Hepatocyte (in vitro differentiated cells): ENCODE measurements around the gene AFAP1. TPM values are rescaled to one million over a fixed set of nuclear protein-coding genes. Genes with fewer than 3 reads are reported as not detected.

Source experiments
- DNase-seq: peaks from one replicate; pipeline ENCODE4 v3.0.0-alpha.2; 2016; ENCODE audit warnings: low spot score
- H2AFZ ChIP-seq: fragments of 200-600 bp; sonication (generic); 2 replicates; pipeline ENCODE4 v1.6.0; 2016; ENCODE audit warnings: antibody characterized with exemption, mild to moderate bottlenecking
- H3K27ac ChIP-seq: fragments of 200-600 bp; sonication (generic); 2 replicates; pipeline ENCODE4 v1.5.1; 2016; ENCODE audit warnings: mild to moderate bottlenecking
- H3K27me3 ChIP-seq: fragments of 200-600 bp; sonication (generic); 2 replicates; pipeline ENCODE4 v1.6.1; 2016
- H3K36me3 ChIP-seq: fragments of 200-600 bp; sonication (generic); replicated peaks from 2 replicates; pipeline ENCODE4 v1.5.1; 2016; ENCODE audit warnings: low read depth; ENCODE audit not compliant: insufficient read depth
- H3K4me1 ChIP-seq: fragments of 200-600 bp; sonication (generic); 2 replicates; pipeline ENCODE4 v1.5.1; 2016; ENCODE audit warnings: mild to moderate bottlenecking, moderate library complexity; ENCODE audit not compliant: insufficient read depth
- H3K4me2 ChIP-seq: fragments of 200-600 bp; sonication (generic); 2 replicates; pipeline ENCODE4 v1.6.0; 2016
- H3K4me3 ChIP-seq: fragments of 200-600 bp; sonication (generic); 2 replicates; pipeline ENCODE4 v1.5.1; 2016; ENCODE audit warnings: mild to moderate bottlenecking
- H3K79me2 ChIP-seq: fragments of 200-600 bp; sonication (generic); 2 replicates; pipeline ENCODE4 v1.6.0; 2017; ENCODE audit warnings: mild to moderate bottlenecking
- H3K9me2 ChIP-seq: fragments of 200-600 bp; sonication (generic); replicated peaks from 2 replicates; pipeline ENCODE4 v1.6.0; 2017; ENCODE audit warnings: mild to moderate bottlenecking; ENCODE audit not compliant: insufficient read depth
- H3K9me3 ChIP-seq: fragments of 200-600 bp; sonication (generic); 2 replicates; pipeline ENCODE4 v1.5.1; 2016; ENCODE audit warnings: low read depth, mild to moderate bottlenecking
- H4K20me1 ChIP-seq: fragments of 200-600 bp; sonication (generic); 2 replicates; pipeline ENCODE4 v1.6.0; 2016; ENCODE audit warnings: mild to moderate bottlenecking; ENCODE audit not compliant: insufficient read depth, poor library complexity, severe bottlenecking
- CTCF ChIP-seq: fragments of 200-600 bp; sonication (generic); IDR thresholded peaks from 2 replicates; pipeline ENCODE4 v1.5.1; 2016; ENCODE audit warnings: antibody characterized with exemption, mild to moderate bottlenecking; ENCODE audit not compliant: poor library complexity
- EZH2 ChIP-seq: fragments of 200-600 bp; sonication (generic); IDR thresholded peaks from 2 replicates; pipeline ENCODE4 v1.6.1; 2016; ENCODE audit warnings: antibody characterized with exemption, mild to moderate bottlenecking, borderline replicate concordance
- EZH2phosphoT487 ChIP-seq: fragments of 200-600 bp; sonication (generic); IDR thresholded peaks from one replicate; pipeline ENCODE4 v1.6.1; 2018; ENCODE audit warnings: antibody characterized with exemption, mild to moderate bottlenecking, low read depth, moderate library complexity; ENCODE audit not compliant: unreplicated experiment, severe bottlenecking
- WGBS: methylation state at CpG from one replicate; pipeline ENCODE4 v1.1.6; 2016; ENCODE audit warnings: low lambda C conversion rate; ENCODE audit errors: missing lambda C conversion rate; 5-methylcytosine and 5-hydroxymethylcytosine counted together
- polyA plus RNA-seq: library from polyadenylated mRNA; unstranded; fragments of >200 nt; fragmentation: Nextera tagmentation; extraction: Ambion mirVana; gene quantifications from 2 replicates; pipeline ENCODE4 v1.2.1, GENCODE V29; 2016
- total RNA-seq: library from RNA; depleted of rRNA; stranded (reverse); fragments of >200 nt; gene quantifications from 2 replicates; pipeline ENCODE4 v1.2.3, GENCODE V29; 2014

AFAP1 gene
- total and polyA plus RNA-seq, 2 experiments from 2014 or later, result 9.3 to 16.2 TPM

- TF ChIP-seq EZH2 (no peak), CTCF (no peak), EZH2phosphoT487 (no peak)
- no peaks in the 10 kb centered on the region for H3K4me1 ChIP-seq
- H3K4me3 ChIP-seq, result no peak overlapping the region
- H3K27ac ChIP-seq, result no peak overlapping the region
- DNase-seq, result no peak
- WGBS, result 100% methylated on average over 1 of the region's 1 CpG
- H3K36me3 ChIP-seq, result no peaks in the 10 kb centered on the region
- no peaks in the 10 kb centered on the region for H3K9me3 ChIP-seq
- H2AFZ ChIP-seq, result no peak overlapping the region
- H3K27me3 ChIP-seq, result peaks cover 9% of the 10 kb centered on the region
- H3K9me2 ChIP-seq, result no peaks in the 10 kb centered on the region
- H3K4me2 ChIP-seq, result no peak overlapping the region
- no peaks in the 10 kb centered on the region for H4K20me1 ChIP-seq
- no peaks in the 10 kb centered on the region for H3K79me2 ChIP-seq
These were observed 224.9 kb downstream of the AFAP1 start for GRCh38 chr4:7714738-7715137.

DNA sequence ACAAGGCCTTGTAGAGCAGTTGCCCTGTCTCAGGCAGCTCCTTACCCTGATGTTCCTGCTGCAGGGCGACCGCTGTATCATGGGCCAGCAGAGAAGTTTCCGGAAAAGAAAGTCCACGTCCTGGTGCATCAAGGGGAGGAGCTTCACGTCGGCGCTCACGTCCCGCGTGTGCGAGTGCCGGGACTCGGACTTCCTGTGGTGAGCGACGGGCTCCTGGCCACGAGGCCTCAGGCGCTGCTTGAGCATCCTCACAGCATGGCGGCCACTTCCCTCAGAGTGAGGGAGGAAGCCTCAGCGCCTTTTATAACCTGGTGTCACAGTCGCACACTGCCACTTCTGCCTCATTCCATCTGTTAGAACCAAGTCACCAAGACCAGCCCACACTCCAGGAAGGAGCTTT lies 225.5 kb downstream of the AFAP1 start:
- Histone ChIP-seq H3K4me2 (no peak overlapping the region), H3K9me3 (no peaks in the 10 kb centered on the region)

GRCh38 chr4:7713757-7714156 lies 225.9 kb downstream of the AFAP1 start:
- no peak for DNase-seq
- WGBS, result 91% methylated on average over 6 of the region's 7 CpGs
- TF ChIP-seq CTCF, result no peak
- TF ChIP-seq EZH2, result no peak
- TF ChIP-seq EZH2phosphoT487, result no peak

More for the DNA sequence above, 225.5 kb downstream of the AFAP1 start:
- no peak overlapping the region for H2AFZ ChIP-seq
- H3K27me3 ChIP-seq, result peaks cover 7% of the 10 kb centered on the region
- H3K79me2 ChIP-seq, result no peaks in the 10 kb centered on the region
- no peaks in the 10 kb centered on the region for H3K9me2 ChIP-seq
- H3K27ac ChIP-seq, result no peak overlapping the region
- H3K4me1 ChIP-seq, result no peaks in the 10 kb centered on the region
- WGBS, result 93% methylated on average over 20 of the region's 20 CpGs
- H3K36me3 ChIP-seq, result no peaks in the 10 kb centered on the region
- H4K20me1 ChIP-seq, result no peaks in the 10 kb centered on the region
- DNase-seq, result no peak
- no peak overlapping the region for H3K4me3 ChIP-seq
- TF ChIP-seq EZH2phosphoT487, result no peak

GRCh38 chr4:7712021-7712671 lies 227.5 kb downstream of the AFAP1 start:
- Histone ChIP-seq H3K9me3 (no peaks in the 10 kb centered on the region), H3K27ac (no peak overlapping the region), H3K4me1 (no peaks in the 10 kb centered on the region), H3K36me3 (no peaks in the 10 kb centered on the region), H3K9me2 (no peaks in the 10 kb centered on the region), H2AFZ (no peak overlapping the region), H3K4me2 (no peak overlapping the region), H3K27me3 (no peaks in the 10 kb centered on the region), H4K20me1 (no peaks in the 10 kb centered on the region), H3K79me2 (no peaks in the 10 kb centered on the region), H3K4me3 (no peak overlapping the region)
- no peak for TF ChIP-seq CTCF
- no peak for TF ChIP-seq EZH2
- TF ChIP-seq EZH2phosphoT487, result no peak
- WGBS, result 95% methylated on average over 19 of the region's 19 CpGs
- DNase-seq, result no peak

More at GRCh38 chr4:7713757-7714156, 225.9 kb downstream of the AFAP1 start:
- Histone ChIP-seq H3K79me2 (no peaks in the 10 kb centered on the region), H3K4me1 (no peaks in the 10 kb centered on the region), H3K9me3 (no peaks in the 10 kb centered on the region), H4K20me1 (no peaks in the 10 kb centered on the region), H3K27ac (no peak overlapping the region), H3K27me3 (peaks cover 3% of the 10 kb centered on the region), H3K9me2 (no peaks in the 10 kb centered on the region), H3K4me3 (no peak overlapping the region), H2AFZ (no peak overlapping the region), H3K36me3 (no peaks in the 10 kb centered on the region), H3K4me2 (no peak overlapping the region)
